Left colon (tissue), 2 donors: ENCODE results near the gene DCAF8L1. TPM values are rescaled to one million over a fixed set of nuclear protein-coding genes. Genes with fewer than 3 reads are reported as not detected.
"Not testable (repeated sequence)": the region's sequence is repeated elsewhere in the genome, so short reads cannot be mapped to it uniquely, and the experiment has no call there.

Source experiments
- ATAC-seq: fragments of 200-7000 bp; cut with Tn5 transposase; one replicate; pipeline ENCODE4 v1.9.1; 2020; ENCODE audit warnings: mild to moderate bottlenecking, moderate library complexity
- DNase-seq, 2 donors: peaks; one replicate each; pipeline ENCODE4 v3.0.0-alpha.2; 2020
- intact Hi-C, 2 donors: fragments of 100-400 bp; cut with DNase I in 1 of 2; cut with micrococcal nuclease in 1 of 2; formaldehyde crosslinking; loops; one replicate each; pipeline versions ENCODE4 v1.11.2 to v1.14.0; 2022; cut with DNase I, micrococcal nuclease
- long read RNA-seq: library from polyadenylated mRNA; unstranded; transcript quantifications from one replicate; pipeline ENCODE4 v2.0.0, GENCODE V29; 2021
- total RNA-seq, 2 donors: library from RNA; stranded (reverse); fragmentation: NEBNext Ultra II Directional; extraction: Animal tissue kit (Norgen Biotek cat#: 25700); gene quantifications; one replicate each; pipeline ENCODE4 v1.2.1, GENCODE V29; 2021
- donor health status: DM: no; HTN: no; CAD: no.
- donor health status: DM: yes; HTN: yes; CAD: no.

The DCAF8L1 gene
- total RNA-seq: not detected
- long read RNA-seq: 0 reads

GRCh38 chrX:27981349-27981748 lies at the start of gene DCAF8L1:
TSS of gene DCAF8L1 (minus strand) at chrX:27981449. CDS start at chrX:27981334, 115 bp downstream.
- no peak for ATAC-seq
- intact Hi-C loops: no loop called here
- DNase-seq: no peak

DNA sequence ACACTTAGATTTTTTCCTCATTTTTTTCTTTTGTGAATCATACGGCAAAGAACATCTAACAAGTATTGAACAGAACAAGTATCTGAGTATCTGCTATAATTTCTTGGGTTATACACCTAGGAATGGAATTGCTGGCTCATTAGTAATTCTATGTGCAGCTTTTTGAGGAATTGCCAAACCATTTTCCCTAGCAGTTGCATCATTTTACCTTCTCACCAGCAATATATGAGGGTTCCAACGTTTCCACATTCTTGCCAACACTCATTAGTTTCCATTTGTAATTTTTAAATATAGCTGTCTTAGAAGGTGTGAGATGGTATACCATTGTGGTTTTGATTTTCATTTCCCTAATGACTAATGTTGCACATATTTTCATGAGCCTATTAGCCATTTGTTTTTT lies 41.1 kb upstream of the DCAF8L1 start:
- DNase-seq: no peak
- no peak for ATAC-seq
- intact Hi-C loops: no loop called here

DNA sequence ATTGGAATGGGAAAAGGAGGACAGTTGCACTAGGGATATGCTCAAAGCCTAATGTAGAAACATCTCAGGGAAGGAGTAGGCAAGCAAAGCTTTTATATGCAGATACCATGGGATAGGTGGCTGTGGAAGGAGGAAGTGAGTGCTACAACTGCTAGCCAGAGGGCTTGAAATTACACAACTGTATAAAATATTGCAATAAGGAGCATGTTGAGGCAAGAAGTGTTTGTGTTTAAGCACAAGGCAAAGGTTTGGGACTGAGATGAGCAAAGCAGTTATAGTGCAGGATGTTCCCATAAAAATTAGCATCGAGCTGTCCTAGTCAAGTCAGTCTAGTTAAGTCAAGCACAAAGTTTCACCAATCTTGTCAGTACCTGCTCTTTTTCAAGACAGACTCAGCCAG lies 35.6 kb upstream of the DCAF8L1 start:
- ATAC-seq: no peak

DNA sequence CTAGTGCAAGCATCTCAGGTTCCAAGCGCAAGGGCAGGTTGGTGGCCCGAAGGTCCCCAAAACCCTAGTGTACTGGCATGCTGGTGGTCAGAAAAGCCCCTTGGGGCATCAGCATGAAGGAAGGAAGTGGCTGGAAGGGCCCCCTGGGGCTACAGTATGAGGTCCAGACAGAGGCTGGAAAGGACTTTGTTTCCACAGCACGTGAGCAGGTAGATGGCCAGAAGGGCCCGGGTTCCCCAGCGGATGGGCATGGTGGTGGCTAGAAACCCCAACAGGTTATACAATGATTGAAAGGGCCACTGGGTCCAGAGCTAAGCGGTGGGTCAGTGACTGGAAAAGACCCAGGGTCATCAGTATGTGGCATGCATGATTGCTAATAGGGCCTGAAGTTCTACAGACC lies 34.7 kb upstream of the DCAF8L1 start:
- intact Hi-C loops: no loop called here
- no peak for ATAC-seq
- DNase-seq: no peak

More for the DNA sequence above, 35.6 kb upstream of the DCAF8L1 start:
- no peak for DNase-seq
- intact Hi-C loops: no loop called here

DNA sequence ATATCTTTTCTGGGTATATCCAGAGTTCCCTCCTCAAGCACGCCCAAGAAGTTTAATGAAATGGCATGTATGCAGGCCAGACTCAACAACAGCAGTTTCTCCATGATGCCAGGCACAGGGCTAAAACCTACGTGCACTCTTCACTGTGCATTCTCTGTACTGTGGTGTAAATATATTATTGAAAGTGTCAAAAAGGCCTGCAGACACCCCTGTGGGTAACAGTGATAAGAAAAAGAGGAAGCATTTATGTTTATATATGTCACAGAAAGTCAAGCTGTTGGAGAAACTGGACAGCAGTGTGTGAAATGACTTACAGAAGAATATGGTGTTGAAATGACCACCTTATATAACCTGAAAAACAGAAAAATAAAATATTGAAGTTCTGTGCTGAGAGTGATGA lies 29.6 kb upstream of the DCAF8L1 start:
- intact Hi-C loops: no loop called here
- no peak for ATAC-seq
- DNase-seq: no peak

DNA sequence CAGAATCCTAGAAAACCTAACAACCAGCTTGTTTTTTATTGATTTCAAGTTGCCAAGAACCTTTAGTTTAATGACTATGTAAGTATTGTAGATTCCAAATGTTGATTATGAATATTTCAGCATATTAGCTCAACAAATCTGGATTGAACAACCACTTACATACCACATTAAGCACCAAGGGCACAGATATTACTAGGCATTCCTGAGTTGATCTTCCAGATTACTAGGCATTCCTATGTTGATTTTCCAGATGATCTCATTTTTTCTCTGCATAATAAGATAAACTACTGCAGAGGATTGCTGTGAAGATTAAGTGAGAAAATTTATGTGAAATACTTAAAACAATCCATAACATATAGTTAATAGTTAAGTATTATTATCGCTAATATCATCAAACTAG lies 17.4 kb upstream of the DCAF8L1 start:
- no peak for ATAC-seq
- intact Hi-C loops: no loop called here
- DNase-seq: no peak

GRCh38 chrX:27997622-27998021 lies 16.4 kb upstream of the DCAF8L1 start:
- ATAC-seq: peak; percentile 91
- intact Hi-C loops: no loop called here
- DNase-seq: no peak

- DNase-seq: no peak
- intact Hi-C loops: no loop called here
- ATAC-seq: peak; percentile 78
Observed at GRCh38 chrX:27996132-27996531, 14.9 kb upstream of the DCAF8L1 start.

- DNase-seq (no peak), ATAC-seq (no peak)
- intact Hi-C loops: no loop called here
Observed at GRCh38 chrX:27995611-27996010, 14.4 kb upstream of the DCAF8L1 start.

GRCh38 chrX:27987862-27988646 lies 6.8 kb upstream of the DCAF8L1 start:
- DNase-seq (peak; percentile 53 to 82), ATAC-seq (peak; percentile 97)
- intact Hi-C loops: no loop called here

- intact Hi-C loops, DNase-seq: not testable (repeated sequence)
- ATAC-seq: peak; percentile 35
Observed at GRCh38 chrX:27976934-27977333, 4.3 kb downstream of the DCAF8L1 start.

DNA sequence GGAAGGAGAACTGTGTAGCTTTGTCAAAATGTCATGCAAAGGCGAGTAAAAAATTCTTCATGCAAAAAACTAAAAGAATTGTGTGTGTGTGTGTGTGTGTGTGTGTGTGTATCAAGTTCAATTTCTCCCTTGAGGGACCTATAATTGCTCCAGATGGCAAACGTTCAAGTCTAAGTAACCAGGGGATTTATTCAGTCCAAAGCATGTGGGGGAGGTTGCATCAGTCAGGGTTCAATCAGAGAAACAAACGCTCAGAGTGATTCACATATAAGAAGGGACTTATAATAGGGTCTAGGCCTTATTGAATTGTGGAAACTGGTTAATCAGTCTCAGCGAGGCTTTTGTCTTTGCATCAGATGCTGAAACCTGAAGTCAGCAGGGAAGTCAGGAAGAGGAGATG lies 5.0 kb downstream of the DCAF8L1 start:
- no peak for ATAC-seq
- intact Hi-C loops: no loop called here
- DNase-seq: no peak

GRCh38 chrX:27968878-27969277 lies 12.4 kb downstream of the DCAF8L1 start:
- no peak for ATAC-seq
- intact Hi-C loops: no loop called here
- no peak for DNase-seq

DNA sequence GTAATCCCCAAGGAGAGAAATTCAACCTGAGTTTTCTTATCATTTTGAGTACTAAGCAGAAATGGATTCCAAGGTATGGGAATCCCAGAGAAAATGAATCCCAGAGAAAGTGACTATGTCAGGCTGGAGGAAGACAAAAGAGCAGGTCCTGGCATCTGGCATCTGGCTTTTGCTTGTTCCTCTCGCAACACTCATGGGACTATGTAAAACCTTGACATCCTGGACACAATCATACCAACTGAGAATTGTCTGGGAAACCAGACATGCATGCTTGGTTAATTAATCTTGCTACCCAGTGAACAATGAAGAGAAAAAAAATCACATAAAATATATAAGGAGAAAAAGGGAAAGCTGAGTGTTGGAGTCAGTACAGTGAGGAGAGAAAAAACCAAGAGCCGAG lies 12.9 kb downstream of the DCAF8L1 start:
- ATAC-seq (no peak), DNase-seq (no peak)
- intact Hi-C loops: no loop called here

DNA sequence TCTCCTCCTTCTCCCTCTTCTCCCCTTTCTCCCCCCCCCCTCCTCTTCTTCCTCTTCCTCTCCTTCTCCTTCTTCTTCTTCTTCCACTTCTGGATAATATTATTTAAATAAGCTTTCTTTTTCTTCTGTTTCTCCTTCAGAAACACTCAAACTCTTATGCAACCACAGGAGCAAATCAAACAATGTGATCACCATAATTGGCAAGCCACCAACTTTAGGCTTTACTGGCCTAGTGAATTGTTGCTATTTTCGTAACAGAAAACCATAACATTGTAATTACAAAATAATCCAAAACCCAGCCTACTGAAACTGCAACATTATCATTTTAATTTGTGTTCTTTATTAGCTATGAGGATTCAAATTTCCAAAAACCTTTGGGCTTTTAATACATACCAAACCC lies 14.3 kb downstream of the DCAF8L1 start:
- ATAC-seq (peak; percentile 52), DNase-seq (no peak)
- intact Hi-C loops: no loop called here

GRCh38 chrX:27966492-27966891 lies 14.8 kb downstream of the DCAF8L1 start:
- intact Hi-C loops: no loop called here
- DNase-seq (no peak), ATAC-seq (peak; percentile 75)

DNA sequence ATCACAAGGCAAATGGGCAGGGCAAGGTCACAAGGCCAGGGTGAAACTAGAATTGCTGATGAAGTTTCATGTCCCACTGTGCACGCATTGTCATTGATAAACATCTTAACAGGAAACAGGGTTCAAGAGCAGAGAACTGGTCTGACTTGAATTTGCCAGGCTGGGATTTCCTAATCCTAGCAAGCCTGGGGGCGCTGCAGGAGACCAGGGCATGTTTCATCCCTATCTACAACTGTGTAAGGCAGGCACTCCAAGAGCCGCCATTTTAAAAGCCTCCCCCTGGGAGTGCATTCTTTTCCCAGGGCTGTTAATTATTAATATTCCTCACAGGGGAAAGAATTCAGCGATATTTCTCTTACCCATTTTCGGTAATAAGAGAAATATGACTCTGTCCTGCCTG lies 15.9 kb downstream of the DCAF8L1 start:
- ATAC-seq, intact Hi-C loops: not testable (repeated sequence)
- peak in 1 of 2 donors; percentile 29 for DNase-seq

GRCh38 chrX:27964432-27964831 lies 16.8 kb downstream of the DCAF8L1 start:
- DNase-seq (no peak), ATAC-seq (peak; percentile 79)
- intact Hi-C loops: no loop called here

- ATAC-seq, DNase-seq, intact Hi-C loops: not testable (repeated sequence)
Observed at GRCh38 chrX:27960410-27960809, 20.8 kb downstream of the DCAF8L1 start.

- DNase-seq (no peak), ATAC-seq (no peak)
- intact Hi-C loops: no loop called here
Observed at GRCh38 chrX:27953171-27953570, 28.1 kb downstream of the DCAF8L1 start.

- intact Hi-C loops: no loop called here
- DNase-seq (no peak), ATAC-seq (no peak)
Observed at GRCh38 chrX:27933361-27933760, 47.9 kb downstream of the DCAF8L1 start.
